Right kidney (tissue), 9 donors: ENCODE data around the gene CC2D1A.
A peak's percentile ranks its signal among the peaks of the same experiment; 100 is the strongest.

Experiments
- DNase-seq: peaks from one replicate; pipeline ENCODE4 v3.0.0-alpha.2; 2016
- long read RNA-seq, 8 donors: transcript quantifications; one replicate each; lab custom pipeline, GENCODE V29; 2026

Gene CC2D1A
- long read RNA-seq, donor 1, partial matches to known transcripts, result 8 of 9 reads
- long read RNA-seq, donor 1, other reads (novel, unspliced or antisense), result 0 of 9 reads
- long read RNA-seq, donor 2, result 0 reads
- long read RNA-seq, donor 3, partial matches to known transcripts, result 10 of 10 reads
- long read RNA-seq, donor 3, other reads (novel, unspliced or antisense), result 0 of 10 reads
- long read RNA-seq, donor 4, partial matches to known transcripts, result 9 of 11 reads
- long read RNA-seq, donor 4, other reads (novel, unspliced or antisense), result 0 of 11 reads
- long read RNA-seq, donor 5, partial matches to known transcripts, result 0 of 29 reads
- long read RNA-seq, donor 5, other reads (novel, unspliced or antisense), result 29 of 29 reads
- long read RNA-seq, donor 6, partial matches to known transcripts, result 9 of 10 reads
- long read RNA-seq, donor 6, other reads (novel, unspliced or antisense), result 0 of 10 reads
- long read RNA-seq, donor 7, result 0 reads
- long read RNA-seq, donor 8, result 0 reads

- DNase-seq, result peak; percentile 88
Measured at GRCh38 chr19:13905634-13906520, at the start of gene CC2D1A, which contains the start of gene BRME1. Gene CC2D1A, plus strand, starts transcription at chr19:13906201. Its CDS starts 241 bp downstream, at chr19:13906442. Gene BRME1, minus strand, starts transcription at chr19:13906117. Its CDS starts 1,225 bp downstream, at chr19:13904892.

- DNase-seq, result no peak
Measured at GRCh38 chr19:13856497-13856896, 49.5 kb upstream of the CC2D1A start.

- DNase-seq, result no peak
Measured at GRCh38 chr19:13859361-13859880, 46.6 kb upstream of the CC2D1A start.

- no peak for DNase-seq
Measured at GRCh38 chr19:13860679-13861391, 45.2 kb upstream of the CC2D1A start.

DNA sequence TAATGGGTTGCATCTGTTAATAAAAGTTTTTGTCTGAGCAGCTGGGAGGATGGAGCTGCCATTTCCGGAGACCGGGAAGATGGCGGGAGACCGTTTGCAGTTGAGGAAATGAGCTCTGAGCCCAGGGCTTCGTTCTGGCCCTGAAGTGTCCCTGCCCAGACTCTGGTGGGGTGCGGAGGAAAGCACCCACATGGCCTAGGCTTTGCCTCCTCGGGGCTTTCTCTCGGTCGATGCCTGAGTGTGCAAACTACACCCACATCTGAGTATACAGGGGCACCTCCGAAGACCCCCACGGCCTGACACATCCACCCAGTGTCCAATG is 44.6 kb upstream of the CC2D1A start:
- no peak for DNase-seq

DNA sequence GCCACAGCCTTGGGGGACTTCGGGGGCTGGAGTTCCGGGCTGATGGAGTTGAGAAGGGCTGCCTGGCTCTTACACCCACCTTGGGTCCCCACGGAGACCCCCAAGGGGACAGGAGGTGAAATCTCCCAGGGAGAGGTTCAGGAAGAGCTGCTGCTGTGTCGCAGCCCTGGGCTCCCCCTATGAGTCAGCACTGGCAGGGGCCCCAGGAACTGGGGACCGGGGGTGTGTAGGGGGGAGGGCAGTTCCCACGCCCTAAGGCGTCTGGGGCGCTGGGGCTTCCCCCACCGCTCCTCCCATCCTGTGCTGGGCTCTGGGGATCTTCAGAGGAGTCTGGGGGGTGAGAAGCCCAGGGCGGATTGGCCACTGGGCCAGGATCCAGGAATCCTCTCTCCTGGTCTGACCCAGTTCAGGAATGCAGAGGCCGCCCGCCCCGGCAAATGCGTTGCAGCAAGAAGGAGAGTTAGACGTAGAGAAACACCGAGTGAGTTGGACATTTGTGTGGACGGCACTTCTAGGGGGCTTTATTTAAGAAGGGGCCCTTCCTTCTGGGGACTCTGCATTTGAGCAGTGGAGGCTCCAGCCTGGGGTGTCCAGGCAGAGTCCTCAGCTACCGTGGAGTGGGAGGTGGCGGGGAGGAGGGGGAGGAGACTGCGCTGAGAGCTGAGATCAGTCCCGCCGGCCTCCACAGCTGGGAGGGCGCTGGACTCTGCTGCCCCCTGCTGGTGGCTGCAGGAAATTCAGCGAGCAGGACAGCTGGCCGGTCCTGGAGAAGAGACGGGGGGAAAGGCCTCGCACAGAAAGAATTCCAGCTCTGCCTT is 44.1 kb upstream of the CC2D1A start:
- peak; percentile 95 for DNase-seq

GRCh38 chr19:13864046-13864666 is 41.8 kb upstream of the CC2D1A start:
- DNase-seq, result no peak

DNA sequence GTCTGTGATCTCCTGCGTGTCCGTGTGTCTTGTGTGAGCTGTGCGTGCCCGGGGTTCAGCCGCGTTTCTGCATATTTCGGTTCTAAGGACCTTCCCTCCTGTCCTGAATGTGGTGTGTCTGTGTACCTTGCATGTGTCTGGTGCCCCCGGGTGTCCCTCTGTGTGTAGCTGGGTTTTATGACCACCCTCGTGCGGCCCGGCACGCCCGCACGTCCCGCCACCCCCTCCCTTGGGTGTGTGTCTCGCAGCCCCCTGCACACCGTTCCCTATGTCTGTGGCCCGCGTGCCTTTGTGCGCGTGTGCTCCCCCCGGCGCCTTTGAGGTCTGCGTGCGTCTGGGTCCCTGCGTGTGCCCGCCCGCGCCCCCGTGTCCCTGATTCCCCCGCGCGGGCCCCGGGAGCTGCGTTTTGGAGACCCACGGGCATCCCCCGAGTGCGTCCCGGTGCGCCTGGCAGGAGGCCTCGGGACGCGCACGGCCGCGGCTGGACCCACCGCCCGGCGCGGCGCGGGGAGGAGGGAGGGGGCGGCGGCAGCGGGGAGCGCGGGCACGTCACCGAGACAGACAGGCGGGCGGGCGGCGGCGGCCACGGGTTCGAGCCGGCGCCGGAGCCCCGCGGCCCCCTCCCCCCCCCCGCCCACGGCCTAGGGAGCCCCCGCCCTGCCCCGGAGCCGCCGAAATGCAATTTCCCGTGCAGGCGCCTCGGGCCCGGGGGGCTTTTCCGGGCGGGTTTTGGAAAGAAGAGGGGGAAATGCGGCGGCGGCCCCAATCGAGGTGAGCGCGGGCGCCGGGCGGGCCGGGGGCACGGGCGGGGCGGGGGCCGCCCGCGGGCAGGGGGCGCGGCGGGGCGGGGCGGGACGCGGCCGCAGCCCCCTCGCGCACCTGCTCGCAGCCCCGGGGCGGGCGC is 41.1 kb upstream of the CC2D1A start:
- DNase-seq, result no peak

DNA sequence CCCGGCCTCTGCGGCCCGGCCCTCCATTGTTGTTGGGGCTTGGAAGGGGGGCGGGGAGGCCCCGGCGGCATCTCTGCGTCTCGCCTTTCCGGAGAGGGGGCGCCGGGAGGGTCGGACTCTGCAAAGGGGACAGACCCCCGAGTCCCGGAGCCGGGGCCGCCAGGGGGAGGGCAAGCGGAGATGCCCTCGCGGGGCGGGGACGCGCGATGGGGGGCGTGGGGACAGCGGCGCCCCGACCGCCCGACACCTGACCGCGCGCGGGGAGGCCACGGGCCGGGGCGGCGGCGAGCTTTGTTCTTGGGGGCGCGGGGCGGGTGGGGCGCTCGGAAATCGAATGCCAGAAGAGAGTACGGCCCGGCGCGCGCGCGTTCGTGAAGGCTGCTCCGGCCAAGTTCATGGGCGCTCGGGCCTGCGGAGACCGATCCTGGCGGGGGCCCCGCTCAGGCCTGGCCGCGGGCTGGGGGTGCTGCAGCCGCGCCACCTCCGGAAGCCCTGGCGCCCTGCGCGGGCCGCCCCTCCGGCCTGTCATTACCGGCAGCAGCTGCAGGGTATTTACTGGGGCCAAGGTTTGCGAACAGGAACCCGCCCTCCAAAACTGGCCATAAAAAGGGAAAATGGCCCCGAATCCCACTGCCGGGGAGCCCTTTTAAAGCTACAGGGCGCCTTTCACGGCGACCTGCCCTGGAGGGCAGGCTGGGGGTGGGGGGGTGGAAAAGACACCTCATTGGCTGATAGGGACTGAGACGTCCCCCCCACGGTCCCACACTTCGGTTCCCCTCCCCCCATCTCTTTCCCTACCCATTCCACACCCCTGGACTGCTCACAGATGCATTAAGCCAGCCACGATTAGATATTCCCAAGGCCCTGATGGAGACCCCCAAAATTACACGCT is 40.2 kb upstream of the CC2D1A start:
- no peak for DNase-seq

- no peak for DNase-seq
Measured at GRCh38 chr19:13866463-13867046, 39.4 kb upstream of the CC2D1A start.

GRCh38 chr19:13868663-13869062 is 37.3 kb upstream of the CC2D1A start:
- DNase-seq, result no peak

DNA sequence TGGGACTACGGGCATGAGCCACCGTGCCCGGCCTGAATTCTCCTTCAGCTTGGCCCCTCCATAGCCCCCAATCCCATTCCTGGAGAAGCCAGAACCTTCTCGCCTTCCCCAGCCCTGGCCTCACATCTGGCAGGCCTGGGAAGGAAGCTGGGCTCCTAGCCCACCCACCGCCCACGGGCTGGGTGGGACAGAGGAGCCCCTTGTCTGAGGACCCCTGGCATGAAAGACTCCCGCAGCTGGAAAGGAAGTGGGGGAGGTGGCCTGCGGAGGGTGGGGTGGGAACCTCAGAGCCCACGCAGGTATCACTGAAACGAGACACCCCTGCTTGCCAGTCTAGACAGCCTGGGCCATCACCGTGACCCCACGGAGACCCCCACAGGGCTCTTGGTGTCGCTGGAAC is 36.7 kb upstream of the CC2D1A start:
- DNase-seq, result no peak

DNA sequence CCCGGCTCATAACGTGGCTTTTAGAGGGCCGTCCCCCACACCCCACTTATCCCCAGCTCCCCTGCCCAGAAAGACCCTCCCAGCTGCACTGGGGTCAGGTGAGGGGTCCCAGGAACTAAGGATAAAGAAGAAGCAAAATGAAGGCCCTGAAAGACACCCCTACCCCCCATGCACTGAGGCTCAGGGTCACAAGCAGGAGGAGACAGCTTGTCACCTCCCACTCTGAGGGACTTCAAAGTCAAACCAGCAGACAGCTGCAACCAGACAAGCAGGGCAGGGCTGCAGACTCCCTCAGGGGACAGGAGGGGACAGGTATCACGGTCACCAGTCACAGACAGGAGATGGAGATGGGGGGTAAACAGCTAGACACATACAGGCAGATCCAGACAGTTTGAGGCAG is 35.1 kb upstream of the CC2D1A start:
- DNase-seq, result no peak

GRCh38 chr19:13872339-13872694 is 33.7 kb upstream of the CC2D1A start:
- DNase-seq, result no peak

DNA sequence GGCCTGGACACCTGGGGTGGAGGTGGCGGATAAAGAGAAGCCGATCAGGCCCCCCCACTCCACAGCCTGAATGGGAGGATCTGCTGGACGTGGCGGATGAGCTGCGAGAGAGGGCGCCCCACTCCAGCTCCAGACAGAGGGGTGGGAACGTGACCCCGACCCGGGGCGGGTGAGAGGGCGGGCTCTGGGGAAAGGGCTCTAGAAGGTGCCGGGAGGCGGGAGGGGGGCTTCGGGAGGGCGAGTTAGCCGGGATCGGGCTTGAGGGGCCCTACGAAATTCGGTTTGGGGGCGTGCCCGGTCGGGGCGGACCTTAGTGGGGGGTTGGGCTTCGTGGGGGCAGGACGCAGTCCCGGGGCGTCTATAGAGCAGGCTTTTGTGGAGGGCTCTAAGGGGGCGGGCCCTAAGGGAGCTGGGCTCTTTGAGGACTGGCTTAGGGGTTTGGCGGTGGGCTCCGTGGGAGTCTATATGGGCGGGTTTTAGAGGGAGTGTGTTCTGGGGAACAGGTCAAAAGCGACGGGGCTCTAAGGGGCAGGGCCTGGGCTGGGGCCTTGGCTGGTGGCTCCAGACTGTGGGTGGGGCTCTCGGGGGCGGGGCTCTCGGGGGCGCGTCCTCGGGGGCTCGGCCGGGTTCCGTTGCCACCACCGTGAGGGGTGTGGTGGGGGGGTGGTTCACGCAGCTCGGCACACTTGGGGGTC is 33.2 kb upstream of the CC2D1A start:
- no peak for DNase-seq

GRCh38 chr19:13873834-13874515 is 32.0 kb upstream of the CC2D1A start:
- DNase-seq, result no peak

- DNase-seq, result no peak
Measured at GRCh38 chr19:13875824-13876223, 30.2 kb upstream of the CC2D1A start.
